ENCODE data around the gene TBC1D22B.

Gene TBC1D22B

GRCh38 chr6:37353761-37354525 is 96.4 kb downstream of the TBC1D22B start, which contains the start of gene RNF8:
RNF8 (plus strand) TSS chr6:37353983; CDS start chr6:37354165, 182 bp downstream.
- DNase-seq (ENCODE audit: low read depth) = peak; percentile 94
- peak within 1 kb of the TSS; percentile 96 for H3K4me3 ChIP-seq (ENCODE audit: low read depth, low read length)
- TF ChIP-seq, protein P1, sequence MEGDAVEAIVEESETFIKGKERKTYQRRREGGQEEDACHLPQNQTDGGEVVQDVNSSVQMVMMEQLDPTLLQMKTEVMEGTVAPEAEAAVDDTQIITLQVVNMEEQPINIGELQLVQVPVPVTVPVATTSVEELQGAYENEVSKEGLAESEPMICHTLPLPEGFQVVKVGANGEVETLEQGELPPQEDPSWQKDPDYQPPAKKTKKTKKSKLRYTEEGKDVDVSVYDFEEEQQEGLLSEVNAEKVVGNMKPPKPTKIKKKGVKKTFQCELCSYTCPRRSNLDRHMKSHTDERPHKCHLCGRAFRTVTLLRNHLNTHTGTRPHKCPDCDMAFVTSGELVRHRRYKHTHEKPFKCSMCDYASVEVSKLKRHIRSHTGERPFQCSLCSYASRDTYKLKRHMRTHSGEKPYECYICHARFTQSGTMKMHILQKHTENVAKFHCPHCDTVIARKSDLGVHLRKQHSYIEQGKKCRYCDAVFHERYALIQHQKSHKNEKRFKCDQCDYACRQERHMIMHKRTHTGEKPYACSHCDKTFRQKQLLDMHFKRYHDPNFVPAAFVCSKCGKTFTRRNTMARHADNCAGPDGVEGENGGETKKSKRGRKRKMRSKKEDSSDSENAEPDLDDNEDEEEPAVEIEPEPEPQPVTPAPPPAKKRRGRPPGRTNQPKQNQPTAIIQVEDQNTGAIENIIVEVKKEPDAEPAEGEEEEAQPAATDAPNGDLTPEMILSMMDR (IDR thresholded peaks at IDR 0.05; ENCODE audit: insufficient read depth, low read depth, low read length, missing control alignments) = no peak

- peak; percentile 11 for DNase-seq (ENCODE audit: low read depth)
- H3K4me3 ChIP-seq (ENCODE audit: low read depth, low read length) = peak overlapping the region; percentile 96
- TF ChIP-seq, protein P1 (IDR thresholded peaks at IDR 0.05; ENCODE audit: insufficient read depth, low read depth, low read length, missing control alignments) = no peak
Observed at GRCh38 chr6:37354526-37355384, 97.2 kb downstream of the TBC1D22B start.

- TF ChIP-seq, protein P1 (IDR thresholded peaks at IDR 0.05; ENCODE audit: insufficient read depth, low read depth, low read length, missing control alignments) = no peak
- no peak overlapping the region for H3K4me3 ChIP-seq (ENCODE audit: low read depth, low read length)
- DNase-seq (ENCODE audit: low read depth) = no peak
Observed at GRCh38 chr6:37357288-37357687, 99.7 kb downstream of the TBC1D22B start.

DNA sequence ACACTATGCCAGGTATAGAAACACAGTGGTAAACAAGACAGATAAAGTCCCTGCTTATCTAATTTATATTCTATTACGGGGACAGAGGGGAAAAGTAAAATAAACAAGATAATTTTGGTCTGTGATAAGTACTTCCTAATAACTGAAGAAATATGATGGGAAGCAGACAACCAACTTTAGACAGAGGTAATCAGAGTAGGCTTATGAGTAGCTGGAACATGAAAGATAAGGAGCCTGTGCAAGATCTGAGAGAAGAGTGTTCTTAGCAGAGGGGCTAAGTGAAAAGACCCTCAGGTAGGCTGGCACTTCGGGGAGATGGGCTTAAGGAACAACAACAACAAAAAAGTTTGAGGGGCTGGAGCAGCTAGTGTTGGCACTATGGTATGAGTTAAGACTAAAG is 100.3 kb downstream of the TBC1D22B start:
- TF ChIP-seq, protein P1 (IDR thresholded peaks at IDR 0.05; ENCODE audit: insufficient read depth, low read depth, low read length, missing control alignments) = no peak
- no peak overlapping the region for H3K4me3 ChIP-seq (ENCODE audit: low read depth, low read length)
- DNase-seq (ENCODE audit: low read depth) = no peak

- TF ChIP-seq, protein P1 (IDR thresholded peaks at IDR 0.05; ENCODE audit: insufficient read depth, low read depth, low read length, missing control alignments) = no peak
- DNase-seq (ENCODE audit: low read depth) = no peak
- no peak overlapping the region for H3K4me3 ChIP-seq (ENCODE audit: low read depth, low read length)
Observed at GRCh38 chr6:37359039-37359438, 101.5 kb downstream of the TBC1D22B start.

- TF ChIP-seq, protein P1 (IDR thresholded peaks at IDR 0.05; ENCODE audit: insufficient read depth, low read depth, low read length, missing control alignments) = no peak
- H3K4me3 ChIP-seq (ENCODE audit: low read depth, low read length) = no peak overlapping the region
- DNase-seq (ENCODE audit: low read depth) = no peak
Observed at GRCh38 chr6:37362101-37362828, 104.7 kb downstream of the TBC1D22B start.

Data from GM12865 (cell line).